Mammary epithelial cell (primary cell): Measurements from ENCODE around the gene NKAIN1.

Source experiments
- CTCF ChIP-seq, 2 donors: IDR thresholded peaks in 1 of 2; conservative IDR thresholded peaks in 1 of 2; 2 replicates each; pipeline ENCODE4 v1.5.1; 2011 to 2012; ENCODE audit warnings: inconsistent platforms in 2 of 2, low read length in 2 of 2, mild to moderate bottlenecking in 2 of 2, control low read depth in 1 of 2, low read depth in 1 of 2; ENCODE audit not compliant: insufficient read depth in 1 of 2; ENCODE audit errors: extremely low read depth in 1 of 2
- EZH2 ChIP-seq: IDR thresholded peaks from 2 replicates; pipeline ENCODE4 v1.6.1; 2012; ENCODE audit warnings: low read length, inconsistent platforms, borderline replicate concordance

- TF ChIP-seq CTCF (conservative IDR thresholded peaks at IDR 0.05 in 1 of 2, IDR thresholded peaks at IDR 0.05 in 1 of 2; ENCODE audit: extremely low read depth in 1 of 2, insufficient read depth in 1 of 2, low read depth in 1 of 2, low read length in 2 of 2), result no peak
- TF ChIP-seq EZH2, result no peak
Measured at GRCh38 chr1:31249854-31250253, 10.2 kb upstream of the NKAIN1 start.
